Colon (tissue), 2 donors: Measurements from ENCODE around the gene CCDC150.
"Not testable (repeated sequence)": the region's sequence is repeated elsewhere in the genome, so short reads cannot be mapped to it uniquely, and the experiment has no call there.

ENCODE experiments used
- FAIRE-seq: peaks from 2 replicates; lab custom pipeline; 2012; peaks lifted over from hg19 to GRCh38; lab: Jason Lieb, UNC
- donor health status: control.
- donor health status: control.

CCDC150 gene

DNA sequence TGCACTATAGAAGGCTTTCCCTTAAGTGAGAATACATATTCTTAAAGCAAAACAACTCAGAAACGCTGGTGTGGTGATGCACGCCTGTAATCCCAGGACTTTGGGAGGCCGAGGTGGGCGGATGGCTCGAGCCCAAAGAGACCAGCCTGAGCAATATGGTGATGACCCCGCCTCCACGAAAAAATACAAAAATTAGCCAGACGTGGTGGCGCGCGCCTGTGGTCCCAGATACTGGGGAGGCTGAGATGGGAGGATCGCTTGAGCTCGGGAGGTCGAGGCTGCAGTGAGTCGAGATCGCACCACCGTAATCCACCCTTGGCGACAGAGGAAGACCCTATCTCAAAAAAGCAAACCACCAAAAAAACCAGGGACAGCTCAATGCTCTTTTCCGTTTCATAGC is 750 bp upstream of the CCDC150 start:
- no peak for FAIRE-seq

DNA sequence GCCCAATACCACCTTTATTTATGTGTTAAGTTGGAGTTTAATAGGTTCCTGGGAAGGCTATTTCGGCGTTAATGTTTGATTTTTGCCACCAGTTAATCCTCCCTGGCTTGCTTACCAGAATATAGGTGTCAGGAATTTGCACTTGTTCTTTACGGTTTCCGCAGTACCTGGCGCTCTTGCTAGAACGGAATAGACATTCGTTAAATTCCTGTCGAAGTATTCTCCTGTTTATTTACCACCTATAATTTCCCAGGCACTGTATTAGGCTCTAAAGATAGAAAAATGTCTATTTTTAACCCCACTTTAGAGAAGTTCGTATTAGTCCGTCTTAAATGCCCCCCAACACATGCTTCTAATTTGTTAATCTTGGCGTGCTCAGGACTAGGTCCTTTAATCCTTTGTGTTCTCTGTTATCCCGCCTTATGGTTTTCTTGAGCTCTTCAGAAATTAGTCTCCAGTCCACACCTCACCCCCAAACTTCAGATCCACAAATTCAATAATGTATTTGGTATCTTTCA is 575 bp downstream of the CCDC150 start:
- FAIRE-seq: no peak

DNA sequence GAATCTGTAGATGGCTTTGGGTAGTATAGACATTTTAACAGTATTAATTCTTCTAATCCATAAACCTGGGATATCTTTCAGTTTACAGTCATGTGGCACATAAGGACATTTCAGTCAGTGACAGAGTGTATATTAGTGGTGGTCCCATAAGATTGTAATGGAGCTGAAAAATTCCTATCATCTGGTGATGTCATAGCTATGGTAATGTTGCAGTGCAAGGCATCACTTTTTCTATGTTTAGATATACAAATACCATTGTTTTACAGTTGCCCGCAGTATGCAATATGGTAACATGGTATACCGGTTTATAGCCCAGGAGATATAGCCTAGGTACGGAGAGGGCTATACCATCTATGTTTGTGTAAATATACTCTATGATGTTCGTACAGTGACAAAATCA is 9.7 kb downstream of the CCDC150 start:
- no peak for FAIRE-seq

DNA sequence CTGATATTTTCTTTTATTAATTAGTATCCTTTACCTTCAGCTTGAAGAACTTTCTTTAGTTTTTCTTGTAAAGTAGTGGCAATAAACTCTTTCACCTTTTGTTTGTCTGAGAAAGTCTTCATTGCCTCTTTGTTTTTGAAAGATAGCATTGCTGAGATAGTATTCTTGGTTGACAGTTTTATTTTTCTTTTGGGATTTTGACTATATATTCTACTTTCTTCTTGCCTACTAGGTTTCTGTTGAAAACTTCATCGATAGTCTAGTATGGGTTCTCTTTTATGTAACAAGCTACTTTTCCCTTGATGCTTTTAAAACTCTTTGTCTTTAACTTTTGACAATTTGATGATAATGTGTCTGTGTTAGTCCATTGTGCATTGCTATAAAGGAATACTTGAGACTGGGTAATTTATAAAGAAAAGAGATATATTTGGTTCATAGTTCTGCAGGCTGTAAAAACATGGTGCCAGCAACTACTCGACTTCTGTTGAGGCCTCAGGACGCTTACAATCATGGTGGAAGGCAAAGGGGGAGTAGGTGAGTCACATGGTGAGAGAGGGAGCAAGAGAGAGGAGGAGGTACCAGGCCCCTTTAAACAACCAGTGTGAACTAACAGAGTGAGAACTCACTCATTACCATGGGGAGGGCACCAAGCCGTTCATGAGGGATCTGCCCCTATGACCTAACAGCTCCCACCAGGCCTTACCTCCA is 12.0 kb downstream of the CCDC150 start:
- no peak for FAIRE-seq

DNA sequence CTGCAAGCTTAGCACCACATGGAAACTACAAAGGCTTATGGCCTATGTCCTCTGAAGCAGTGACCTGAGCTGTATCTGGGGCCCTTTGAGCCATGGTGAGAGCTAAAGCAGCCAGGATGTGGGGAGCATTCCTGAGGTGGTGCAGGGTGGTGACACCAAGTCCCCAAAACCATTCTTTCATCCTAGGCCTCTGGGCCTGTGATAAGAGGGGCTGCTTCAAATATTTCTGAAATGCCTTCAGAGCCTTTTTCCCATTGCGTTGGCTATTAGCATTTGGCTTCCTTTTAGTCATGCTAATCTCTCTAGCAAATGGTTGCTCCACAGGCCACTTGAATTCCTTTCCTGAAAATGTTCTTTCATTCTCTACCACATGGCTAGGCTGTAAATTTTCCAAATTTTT is 13.4 kb downstream of the CCDC150 start:
- FAIRE-seq: no peak

DNA sequence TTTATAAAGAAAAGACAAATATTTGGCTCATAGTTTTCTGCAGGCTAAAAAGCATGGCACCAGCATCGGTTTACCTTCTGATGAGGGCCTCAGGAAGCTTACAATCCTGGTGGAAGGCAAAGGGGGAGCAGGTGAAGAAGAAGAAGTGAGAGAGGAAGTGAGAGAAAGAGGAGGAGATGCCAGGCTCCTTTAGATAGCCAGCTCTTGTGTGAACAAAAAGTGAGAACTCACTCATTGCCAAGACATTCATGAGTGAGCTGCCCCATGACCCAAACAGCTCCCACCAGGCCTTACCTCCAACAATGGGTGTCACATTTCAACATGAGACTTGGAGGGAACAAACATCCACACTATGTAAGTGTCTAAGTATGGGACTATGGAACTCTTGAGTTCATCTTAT is 14.3 kb downstream of the CCDC150 start:
- no peak for FAIRE-seq

DNA sequence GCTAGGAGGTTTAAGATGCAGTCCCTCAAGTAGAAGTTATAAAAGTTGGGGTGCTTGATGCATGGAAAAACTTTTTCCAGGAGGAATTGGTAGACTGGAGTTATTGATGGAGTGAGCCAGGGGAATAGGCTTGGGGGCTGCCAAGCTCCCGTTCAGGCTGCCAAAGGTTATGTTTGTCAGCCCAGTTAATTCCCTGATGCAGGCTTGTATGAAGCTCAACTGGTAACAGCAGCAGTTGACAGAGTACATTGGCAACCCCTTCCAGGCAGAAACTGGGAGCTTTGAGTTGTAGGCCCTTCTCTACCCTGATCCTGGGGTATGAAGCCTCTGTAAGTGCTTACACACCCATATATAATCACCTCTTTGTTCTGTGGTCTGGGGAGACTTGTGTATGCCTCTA is 16.2 kb downstream of the CCDC150 start:
- no peak for FAIRE-seq

DNA sequence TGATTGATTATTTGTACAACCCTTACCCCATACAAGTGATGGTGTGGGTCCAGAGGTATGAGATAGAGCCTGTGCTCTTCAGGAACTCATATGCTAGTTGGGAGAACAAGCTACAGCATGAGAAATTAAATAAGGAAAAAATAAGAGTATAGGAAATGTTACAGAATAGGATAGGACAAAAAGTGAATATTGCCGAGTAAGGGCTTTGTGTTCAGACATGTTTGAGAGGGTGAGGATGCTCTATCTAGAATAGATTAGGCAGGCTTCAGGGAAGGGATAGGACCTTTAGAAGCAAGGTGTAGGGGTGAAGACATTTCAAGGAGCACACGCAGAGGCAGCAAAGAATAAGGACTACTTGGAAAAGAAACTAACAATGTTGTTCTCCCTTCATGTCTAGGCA is 17.8 kb downstream of the CCDC150 start:
- no peak for FAIRE-seq

DNA sequence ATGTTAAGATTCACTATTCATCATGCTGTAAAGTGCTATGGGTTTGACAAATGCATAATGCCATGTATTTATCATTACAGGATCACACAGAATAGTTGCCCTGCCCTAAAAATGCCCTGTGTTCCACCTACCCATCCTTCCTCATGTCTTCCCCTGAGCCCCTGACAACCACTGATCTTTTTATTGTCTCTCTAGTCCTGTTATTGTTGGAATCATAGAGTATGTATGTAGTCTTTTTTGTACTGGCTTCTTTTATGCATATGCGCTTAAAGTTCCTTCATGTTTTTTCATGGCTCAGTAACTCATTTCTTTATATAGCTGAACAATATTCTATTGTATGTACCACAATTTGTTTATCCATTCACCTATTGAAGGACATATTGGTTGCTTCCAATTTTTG is 20.3 kb downstream of the CCDC150 start:
- FAIRE-seq: no peak

DNA sequence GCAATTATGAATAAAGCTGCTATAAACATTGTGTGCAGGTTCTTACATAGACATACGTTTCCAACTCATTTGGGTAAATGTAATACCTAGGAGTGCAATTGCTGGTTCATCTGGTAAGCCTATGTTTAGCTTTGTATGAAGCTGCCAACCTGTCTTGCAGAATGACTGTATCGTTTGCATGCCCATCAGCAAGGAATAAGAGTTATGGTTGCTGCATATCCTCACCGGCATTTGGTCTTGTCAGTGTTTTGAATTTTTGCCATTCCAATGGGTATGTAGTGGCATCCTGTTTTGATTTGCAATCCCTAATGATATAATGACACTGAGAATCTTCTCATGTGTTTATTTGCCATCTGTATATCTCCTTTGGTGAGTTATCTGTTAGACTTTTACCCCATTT is 20.7 kb downstream of the CCDC150 start:
- no peak for FAIRE-seq

DNA sequence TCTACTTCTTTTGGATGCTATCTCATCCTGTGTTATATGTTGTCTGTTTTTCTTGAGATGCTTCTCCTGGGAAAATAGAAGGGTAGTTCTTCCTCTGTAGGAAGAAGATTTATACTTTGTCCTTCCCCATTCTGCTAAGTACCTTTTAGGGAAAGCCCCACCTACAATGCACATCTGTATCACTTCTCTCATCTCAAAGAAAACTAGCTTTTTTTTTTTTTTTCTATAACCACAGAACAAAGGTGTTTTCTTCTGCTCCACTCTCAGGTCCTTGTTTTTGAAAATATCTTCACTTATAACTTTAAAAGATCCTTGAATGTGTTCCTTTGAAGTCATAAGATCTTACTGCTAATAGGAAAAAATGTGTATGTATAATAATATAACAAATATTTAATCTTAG is 30.8 kb downstream of the CCDC150 start:
- no peak for FAIRE-seq

DNA sequence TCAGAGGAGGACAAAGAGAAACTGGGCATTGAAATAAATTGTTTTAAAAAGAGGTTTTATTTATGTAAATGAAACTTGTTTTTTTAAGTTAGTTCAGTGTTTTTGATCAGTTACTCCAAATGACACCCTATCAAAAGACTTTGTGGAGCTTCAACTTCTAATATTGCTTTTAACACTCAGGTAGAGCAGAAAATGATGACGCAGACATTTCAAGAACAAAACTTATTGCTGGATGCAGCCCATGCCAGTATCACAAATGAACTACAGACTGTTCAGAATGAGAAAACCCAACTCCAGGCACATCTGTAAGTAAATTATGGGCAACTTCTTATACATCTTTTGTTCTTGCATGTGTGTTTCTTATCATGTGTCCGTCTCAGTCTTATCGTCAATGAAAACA is 36.4 kb downstream of the CCDC150 start:
- no peak for FAIRE-seq

DNA sequence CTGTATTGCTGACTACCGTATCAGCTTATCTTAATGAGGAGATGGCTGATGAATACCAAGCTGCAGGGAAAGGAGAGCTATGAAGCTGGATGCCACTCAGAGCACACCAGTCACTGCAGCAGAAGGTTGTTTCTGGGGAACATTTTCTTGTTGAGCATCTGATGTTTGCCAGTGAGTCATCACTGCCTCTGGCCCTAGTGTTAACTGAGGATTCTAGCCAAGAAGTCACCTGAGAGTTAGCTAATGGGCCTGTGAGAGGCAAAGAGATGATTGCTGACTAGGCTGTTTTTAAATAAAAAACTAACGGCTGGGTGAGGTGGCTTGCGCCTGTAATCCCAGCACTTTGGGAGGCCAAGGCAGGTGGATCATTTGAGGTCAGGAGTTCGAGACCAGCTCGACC is 37.9 kb downstream of the CCDC150 start:
- FAIRE-seq: no peak

DNA sequence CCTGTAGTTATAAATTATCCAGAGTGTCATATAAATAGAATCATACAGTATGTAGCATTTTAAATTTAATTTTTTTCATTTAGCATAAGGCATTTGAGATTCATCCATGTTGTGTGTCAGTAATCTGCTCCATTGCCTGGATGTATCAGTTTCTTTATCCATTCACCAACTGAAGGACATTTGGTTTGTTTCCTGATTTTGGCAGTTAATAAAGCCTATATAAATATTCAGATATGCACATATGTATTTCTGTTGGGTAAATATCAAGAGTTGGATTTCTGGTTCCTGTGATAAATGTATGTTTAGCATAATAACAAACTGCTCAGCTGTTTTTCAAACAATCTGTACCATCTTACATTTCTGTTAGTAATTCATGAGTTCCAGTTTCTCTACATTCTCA is 39.9 kb downstream of the CCDC150 start:
- no peak for FAIRE-seq

DNA sequence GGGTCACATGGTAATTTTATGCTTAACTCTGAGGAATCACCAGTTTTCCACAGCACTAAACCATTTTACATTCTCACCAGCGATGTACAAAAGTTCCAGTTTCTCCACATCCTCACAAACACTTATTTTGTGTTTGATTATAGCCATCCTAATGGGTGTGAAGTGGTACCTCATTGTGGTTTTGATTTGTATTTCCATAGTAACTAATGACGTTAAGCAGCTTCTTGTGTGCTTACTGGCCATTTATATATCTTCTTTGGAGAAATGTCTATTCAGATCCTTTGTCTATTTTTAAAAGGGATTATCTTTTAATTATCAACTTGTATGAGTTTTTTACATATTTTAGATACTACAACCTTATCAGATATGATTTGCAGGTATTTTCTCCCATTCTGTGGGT is 42.0 kb downstream of the CCDC150 start:
- FAIRE-seq: no peak

DNA sequence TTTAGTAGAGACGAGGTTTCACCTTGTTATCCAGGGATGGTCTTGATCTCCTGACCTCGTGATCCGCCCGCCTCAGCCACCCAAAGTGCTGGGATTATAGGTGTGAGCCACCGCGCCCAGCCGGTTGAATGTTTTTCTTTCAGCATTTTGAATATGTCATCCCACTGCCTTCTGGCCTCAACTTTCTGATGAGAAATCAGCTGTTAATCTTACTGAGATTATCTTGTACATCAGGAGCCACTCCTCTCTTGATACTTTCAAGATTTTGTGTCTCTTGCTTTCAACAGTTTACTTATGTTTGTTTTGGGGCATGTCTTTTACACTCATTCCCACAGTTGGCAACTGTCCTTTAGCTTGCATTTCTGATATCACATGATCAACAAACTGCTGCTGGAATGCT is 46.3 kb downstream of the CCDC150 start:
- FAIRE-seq: no peak

DNA sequence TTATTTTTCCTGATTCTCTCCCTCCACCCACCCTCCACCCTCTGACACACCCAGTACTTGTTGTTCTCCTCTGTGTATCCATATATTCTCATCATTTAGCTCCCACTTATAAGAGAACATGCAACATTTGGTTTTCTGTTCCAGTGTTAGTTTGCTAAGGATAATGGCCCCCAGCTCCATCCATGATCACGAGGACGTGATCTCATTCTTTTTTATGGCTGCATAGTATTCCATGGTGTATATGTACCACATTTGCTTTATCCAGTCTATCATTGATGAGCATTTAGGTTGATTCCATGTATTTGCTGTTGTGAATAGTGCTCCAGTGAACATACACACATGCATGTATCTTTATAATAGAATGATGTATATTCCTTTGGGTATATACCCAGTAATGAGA is 47.2 kb downstream of the CCDC150 start:
- FAIRE-seq: not testable (repeated sequence)

DNA sequence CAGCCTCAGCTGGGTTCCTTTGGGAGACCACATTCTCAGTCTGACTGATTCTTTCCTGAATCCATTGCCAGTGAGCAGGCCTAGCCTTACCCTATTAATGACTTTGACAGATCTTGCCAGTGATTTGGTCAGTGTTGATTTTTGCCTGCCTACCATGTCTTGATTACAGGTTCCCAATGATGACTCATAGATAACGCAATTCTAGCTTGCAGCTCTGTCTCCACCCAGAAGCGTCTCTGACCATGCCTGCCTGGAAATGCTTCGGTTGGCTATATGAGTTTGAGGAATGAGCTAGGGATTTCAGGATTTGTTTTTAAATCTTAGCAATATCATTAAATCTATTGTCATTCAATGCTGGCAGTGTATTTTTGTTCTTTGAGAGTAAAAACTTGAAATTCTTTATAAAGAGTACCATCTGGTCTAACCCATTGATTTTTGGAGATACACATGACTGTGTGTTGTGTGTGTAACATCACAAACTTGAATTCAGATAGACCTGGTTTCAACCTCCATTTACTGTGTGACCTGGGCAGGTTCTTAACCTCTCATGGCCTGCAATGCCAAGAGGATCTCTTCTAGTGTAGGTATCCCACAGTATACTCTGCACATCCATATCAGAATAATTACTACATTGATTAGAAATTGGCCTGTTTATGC is 57.0 kb downstream of the CCDC150 start:
- no peak for FAIRE-seq

DNA sequence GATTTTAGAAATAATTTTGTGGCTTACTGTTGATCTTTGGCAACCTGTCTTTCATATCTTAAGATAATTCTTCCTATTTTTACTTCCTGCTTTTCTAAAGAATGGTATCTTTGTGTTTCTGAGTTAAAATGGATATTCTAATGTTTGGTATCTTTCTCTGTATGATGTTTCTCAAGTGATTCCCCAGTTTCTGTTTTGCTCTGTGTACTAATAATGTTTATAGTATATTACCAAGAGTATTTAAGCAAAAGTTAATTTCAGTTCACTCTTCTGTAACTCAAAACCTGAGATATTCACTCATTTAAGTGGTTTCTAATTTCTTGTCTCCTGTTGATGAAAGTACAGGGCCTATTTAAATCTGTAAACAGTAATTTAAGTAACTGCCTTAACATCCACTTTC is 58.3 kb downstream of the CCDC150 start:
- no peak for FAIRE-seq

DNA sequence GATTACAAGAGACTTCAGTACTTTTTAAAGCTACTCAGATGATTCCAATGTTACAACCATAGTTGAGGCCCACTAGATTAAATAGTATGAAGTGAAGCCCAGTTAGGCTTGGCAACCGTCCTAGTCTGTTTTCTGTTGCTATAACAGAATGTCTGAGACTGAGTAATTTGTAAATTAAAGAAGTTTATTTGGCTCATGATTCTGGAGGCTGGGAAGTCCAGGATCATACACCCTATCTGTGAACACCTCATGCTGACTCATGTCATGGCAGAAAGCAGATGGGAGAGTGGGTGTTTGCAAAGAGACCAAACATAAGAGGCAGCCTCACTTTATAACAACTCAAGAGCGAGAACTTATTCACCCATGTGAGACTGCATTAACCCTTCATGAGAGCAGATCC is 63.1 kb downstream of the CCDC150 start:
- no peak for FAIRE-seq

DNA sequence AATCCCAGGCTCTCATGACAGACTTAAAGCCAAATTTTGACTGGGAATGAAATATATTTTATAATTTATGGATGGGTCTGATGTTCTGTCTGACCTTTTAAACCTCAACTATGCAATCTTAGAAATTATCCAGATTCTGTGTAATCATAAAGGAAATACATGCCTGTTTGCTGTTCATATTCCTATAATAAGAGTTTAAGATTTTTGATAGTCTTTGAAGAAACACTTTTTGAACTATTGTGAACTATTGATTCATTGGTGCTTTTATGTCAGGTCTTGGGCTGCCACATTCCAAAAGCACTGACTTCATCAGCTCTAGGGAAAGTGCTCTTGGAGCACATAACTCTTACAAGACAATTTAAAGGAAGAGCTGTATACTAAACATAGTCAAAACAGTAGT is 64.2 kb downstream of the CCDC150 start:
- no peak for FAIRE-seq

DNA sequence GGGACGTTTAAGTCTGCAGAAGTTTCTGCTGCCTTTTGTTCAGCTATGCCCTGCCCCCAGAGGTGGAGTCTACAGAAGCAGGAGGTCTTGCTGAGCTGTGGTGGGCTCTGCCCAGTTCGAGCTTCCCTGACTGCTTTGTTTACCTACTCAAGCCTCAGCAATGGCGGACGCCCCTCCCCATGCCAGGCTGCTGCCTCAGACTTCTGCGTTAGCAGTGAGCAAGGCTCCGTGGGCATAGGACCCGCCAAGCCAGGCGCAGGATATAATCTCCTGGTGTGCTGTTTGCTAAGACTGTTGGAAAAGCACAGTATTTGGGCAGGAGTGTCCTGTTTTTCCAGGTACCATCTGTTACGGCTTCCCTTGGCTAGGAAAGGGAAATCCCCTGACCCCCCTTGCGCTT is 70.5 kb downstream of the CCDC150 start:
- not testable (repeated sequence) for FAIRE-seq

DNA sequence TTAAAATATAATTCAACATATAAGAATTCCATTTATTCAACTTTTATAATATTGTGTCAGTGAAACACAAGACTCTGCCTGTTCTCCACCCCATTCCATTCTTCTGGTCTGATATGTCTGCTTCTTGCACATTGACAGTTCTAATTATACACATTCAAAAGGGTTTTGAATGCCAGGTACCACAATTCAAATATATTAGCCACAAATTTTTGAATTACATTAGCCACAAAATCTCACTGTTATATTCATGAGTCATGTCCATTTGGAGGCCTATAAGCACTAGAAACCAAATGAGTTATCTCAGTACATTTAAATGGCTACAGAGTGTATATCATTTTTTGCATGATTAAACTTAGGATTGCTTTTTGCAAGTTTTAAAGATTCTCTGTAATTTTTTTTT is 72.1 kb downstream of the CCDC150 start:
- FAIRE-seq: no peak

DNA sequence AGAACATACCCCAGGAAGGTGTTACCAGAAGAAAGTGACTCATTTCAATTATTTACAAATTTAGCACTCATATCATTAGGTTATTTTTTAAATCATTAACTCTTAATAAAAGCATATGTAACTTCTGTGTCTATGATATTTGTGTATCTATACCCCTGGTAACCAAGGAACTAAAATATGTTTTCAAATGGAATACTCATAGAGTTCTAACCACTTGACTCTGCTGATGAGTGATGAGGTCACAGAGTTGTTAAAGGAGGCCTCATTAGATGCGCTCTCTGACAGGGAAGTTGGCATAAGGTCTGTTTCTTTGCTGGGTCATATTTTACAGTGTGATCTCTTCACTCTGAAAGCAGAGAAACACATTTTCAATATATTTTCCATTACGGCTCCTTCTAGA is 73.4 kb downstream of the CCDC150 start:
- no peak for FAIRE-seq
